Stimulated activated naive CD8-positive, alpha-beta T cell treated with anti-CD3 and anti-CD28 coated beads, Interleukin-15, Interleukin-2, amounts not matched to agents 100 ng/mL and 50 ng/mL, for 24 hours (primary cell): ENCODE data around the gene RAPGEF1.

Experiments
- H3K27ac Mint-ChIP-seq: one replicate; pipeline ENCODE4 v1.8.0; 2021; ENCODE audit warnings: mild to moderate bottlenecking, mixed read lengths
- H3K27me3 Mint-ChIP-seq: one replicate; pipeline ENCODE4 v1.8.0; 2021; ENCODE audit warnings: mixed read lengths
- H3K36me3 Mint-ChIP-seq: one replicate; pipeline ENCODE4 v1.8.0; 2021; ENCODE audit warnings: low read depth, mixed read lengths
- H3K4me1 Mint-ChIP-seq: one replicate; pipeline ENCODE4 v1.8.0; 2021; ENCODE audit warnings: low read depth, mixed read lengths
- H3K4me3 Mint-ChIP-seq: one replicate; pipeline ENCODE4 v1.8.0; 2021; ENCODE audit warnings: mild to moderate bottlenecking, mixed read lengths
- H3K9me3 Mint-ChIP-seq: one replicate; pipeline ENCODE4 v1.8.0; 2021; ENCODE audit warnings: mixed read lengths

RAPGEF1 gene

GRCh38 chr9:131727184-131727759 is 12.6 kb downstream of the RAPGEF1 start:
- H3K27me3 Mint-ChIP-seq = no peaks in the 10 kb centered on the region
- H3K4me3 Mint-ChIP-seq = peak overlapping the region; percentile 71
- peaks cover 17% of the 10 kb centered on the region for H3K36me3 Mint-ChIP-seq
- H3K27ac Mint-ChIP-seq = peak overlapping the region; percentile 93
- H3K9me3 Mint-ChIP-seq = no peaks in the 10 kb centered on the region
- H3K4me1 Mint-ChIP-seq = peaks cover 91% of the 10 kb centered on the region

GRCh38 chr9:131724683-131725082 is 15.2 kb downstream of the RAPGEF1 start:
- Mint-ChIP-seq H3K4me3 (no peak overlapping the region), H3K36me3 (peaks cover 24% of the 10 kb centered on the region), H3K27me3 (no peaks in the 10 kb centered on the region), H3K27ac (peak overlapping the region; percentile 65), H3K4me1 (peaks cover 89% of the 10 kb centered on the region), H3K9me3 (no peaks in the 10 kb centered on the region)

GRCh38 chr9:131723632-131724031 is 16.2 kb downstream of the RAPGEF1 start:
- Mint-ChIP-seq H3K9me3 (no peaks in the 10 kb centered on the region), H3K27ac (no peak overlapping the region), H3K4me1 (peaks cover 90% of the 10 kb centered on the region), H3K4me3 (peak overlapping the region; percentile 28), H3K36me3 (peaks cover 20% of the 10 kb centered on the region), H3K27me3 (no peaks in the 10 kb centered on the region)

GRCh38 chr9:131722255-131722654 is 17.6 kb downstream of the RAPGEF1 start:
- H3K27me3 Mint-ChIP-seq = no peaks in the 10 kb centered on the region
- peaks cover 87% of the 10 kb centered on the region for H3K4me1 Mint-ChIP-seq
- peaks cover 20% of the 10 kb centered on the region for H3K36me3 Mint-ChIP-seq
- peak overlapping the region; percentile 36 for H3K27ac Mint-ChIP-seq
- no peaks in the 10 kb centered on the region for H3K9me3 Mint-ChIP-seq
- no peak overlapping the region for H3K4me3 Mint-ChIP-seq

- no peak overlapping the region for H3K4me3 Mint-ChIP-seq
Observed at GRCh38 chr9:131721076-131721475, 18.8 kb downstream of the RAPGEF1 start.

GRCh38 chr9:131720330-131720729 is 19.5 kb downstream of the RAPGEF1 start:
- Mint-ChIP-seq H3K9me3 (no peaks in the 10 kb centered on the region), H3K36me3 (peaks cover 27% of the 10 kb centered on the region), H3K4me3 (no peak overlapping the region), H3K4me1 (peaks cover 85% of the 10 kb centered on the region), H3K27me3 (no peaks in the 10 kb centered on the region), H3K27ac (peak overlapping the region; percentile 68)

More at GRCh38 chr9:131721076-131721475, 18.8 kb downstream of the RAPGEF1 start:
- peaks cover 86% of the 10 kb centered on the region for H3K4me1 Mint-ChIP-seq
- no peak overlapping the region for H3K27ac Mint-ChIP-seq
- H3K36me3 Mint-ChIP-seq = peaks cover 22% of the 10 kb centered on the region
- H3K9me3 Mint-ChIP-seq = no peaks in the 10 kb centered on the region
- no peaks in the 10 kb centered on the region for H3K27me3 Mint-ChIP-seq

- no peaks in the 10 kb centered on the region for H3K9me3 Mint-ChIP-seq
- peaks cover 82% of the 10 kb centered on the region for H3K4me1 Mint-ChIP-seq
- no peaks in the 10 kb centered on the region for H3K27me3 Mint-ChIP-seq
- H3K4me3 Mint-ChIP-seq = no peak overlapping the region
- H3K27ac Mint-ChIP-seq = no peak overlapping the region
- H3K36me3 Mint-ChIP-seq = peaks cover 32% of the 10 kb centered on the region
Observed at GRCh38 chr9:131719262-131719908, 20.5 kb downstream of the RAPGEF1 start.

- Mint-ChIP-seq H3K36me3 (peaks cover 27% of the 10 kb centered on the region), H3K4me3 (no peak overlapping the region), H3K9me3 (no peaks in the 10 kb centered on the region), H3K27me3 (no peaks in the 10 kb centered on the region), H3K4me1 (peaks cover 77% of the 10 kb centered on the region), H3K27ac (no peak overlapping the region)
Observed at GRCh38 chr9:131717719-131718460, 22.0 kb downstream of the RAPGEF1 start.

- Mint-ChIP-seq H3K4me1 (peaks cover 82% of the 10 kb centered on the region), H3K36me3 (peaks cover 23% of the 10 kb centered on the region), H3K9me3 (no peaks in the 10 kb centered on the region), H3K27ac (no peak overlapping the region), H3K27me3 (no peaks in the 10 kb centered on the region), H3K4me3 (no peak overlapping the region)
Observed at GRCh38 chr9:131715906-131716305, 24.0 kb downstream of the RAPGEF1 start.

- Mint-ChIP-seq H3K4me3 (no peak overlapping the region), H3K27ac (no peak overlapping the region), H3K9me3 (no peaks in the 10 kb centered on the region), H3K27me3 (no peaks in the 10 kb centered on the region), H3K4me1 (peaks cover 83% of the 10 kb centered on the region), H3K36me3 (peaks cover 16% of the 10 kb centered on the region)
Observed at GRCh38 chr9:131714821-131715220, 25.1 kb downstream of the RAPGEF1 start.

GRCh38 chr9:131714161-131714646 is 25.7 kb downstream of the RAPGEF1 start:
- Mint-ChIP-seq H3K27ac (no peak overlapping the region), H3K4me1 (peaks cover 84% of the 10 kb centered on the region), H3K27me3 (no peaks in the 10 kb centered on the region), H3K4me3 (no peak overlapping the region), H3K9me3 (no peaks in the 10 kb centered on the region), H3K36me3 (peaks cover 16% of the 10 kb centered on the region)

GRCh38 chr9:131713016-131713415 is 26.9 kb downstream of the RAPGEF1 start:
- no peak overlapping the region for H3K4me3 Mint-ChIP-seq
- no peaks in the 10 kb centered on the region for H3K27me3 Mint-ChIP-seq
- H3K27ac Mint-ChIP-seq = no peak overlapping the region
- H3K9me3 Mint-ChIP-seq = no peaks in the 10 kb centered on the region
- peaks cover 19% of the 10 kb centered on the region for H3K36me3 Mint-ChIP-seq
- H3K4me1 Mint-ChIP-seq = peaks cover 82% of the 10 kb centered on the region

- peaks cover 24% of the 10 kb centered on the region for H3K36me3 Mint-ChIP-seq
- no peaks in the 10 kb centered on the region for H3K27me3 Mint-ChIP-seq
- H3K4me3 Mint-ChIP-seq = no peak overlapping the region
- no peaks in the 10 kb centered on the region for H3K9me3 Mint-ChIP-seq
- peaks cover 85% of the 10 kb centered on the region for H3K4me1 Mint-ChIP-seq
- H3K27ac Mint-ChIP-seq = no peak overlapping the region
Observed at GRCh38 chr9:131712151-131712716, 27.6 kb downstream of the RAPGEF1 start.

GRCh38 chr9:131709771-131710431 is 30.0 kb downstream of the RAPGEF1 start:
- Mint-ChIP-seq H3K4me3 (peak overlapping the region; percentile 40), H3K9me3 (no peaks in the 10 kb centered on the region), H3K4me1 (peaks cover 87% of the 10 kb centered on the region), H3K36me3 (peaks cover 18% of the 10 kb centered on the region), H3K27ac (peak overlapping the region; percentile 43), H3K27me3 (no peaks in the 10 kb centered on the region)
